Keratinocyte (primary cell): ENCODE data around the gene ERICH6. TPM values are rescaled to one million over a fixed set of nuclear protein-coding genes. Genes with fewer than 3 reads are reported as not detected.

Experiments
- DNase-seq: peaks from one replicate; pipeline ENCODE4 v3.0.0-alpha.2; 2011; ENCODE audit warnings: low read depth, missing footprints, low spot score
- FAIRE-seq: peaks from 2 replicates; lab custom pipeline; 2011; peaks lifted over from hg19 to GRCh38; lab: Jason Lieb, UNC
- H2AFZ ChIP-seq: 2 replicates; pipeline ENCODE4 v1.6.0; 2012; ENCODE audit warnings: low read length, control low read depth, inconsistent platforms; ENCODE audit not compliant: control insufficient read depth
- H3K27ac ChIP-seq: 2 replicates; pipeline ENCODE4 v1.5.1; 2011; ENCODE audit warnings: low read length; ENCODE audit not compliant: control insufficient read depth, insufficient read depth
- H3K27me3 ChIP-seq: 3 replicates; pipeline ENCODE4 v1.6.0; 2011; ENCODE audit warnings: low read length; ENCODE audit not compliant: control insufficient read depth, insufficient read depth; ENCODE audit errors: extremely low read depth
- H3K36me3 ChIP-seq, 2 experiments: 2 replicates in 1 of 2; 3 replicates in 1 of 2; pipeline ENCODE4 v1.5.1; 2011; ENCODE audit warnings: low read length in 2 of 2, mild to moderate bottlenecking in 1 of 2; ENCODE audit not compliant: control insufficient read depth in 2 of 2, insufficient read depth in 2 of 2; ENCODE audit errors: extremely low read depth in 1 of 2
- H3K4me1 ChIP-seq: 3 replicates; pipeline ENCODE4 v1.5.1; 2011; ENCODE audit warnings: low read length; ENCODE audit not compliant: control insufficient read depth, insufficient read depth; ENCODE audit errors: extremely low read depth
- H3K4me2 ChIP-seq: 3 replicates; pipeline ENCODE4 v1.6.0; 2011; ENCODE audit warnings: low read depth, low read length; ENCODE audit not compliant: control insufficient read depth, insufficient read depth; ENCODE audit errors: extremely low read depth
- H3K4me3 ChIP-seq, 3 experiments: fragments of 200-600 bp in 1 of 3; sonication (generic) in 1 of 3; 2 replicates in 2 of 3; 3 replicates in 1 of 3; pipeline ENCODE4 v1.5.1; 2011 to 2016; ENCODE audit warnings: low read length in 3 of 3, mild to moderate bottlenecking in 3 of 3, control low read depth in 2 of 3, inconsistent platforms in 1 of 3, low read depth in 1 of 3, mixed read lengths in 1 of 3, mixed run types in 1 of 3, moderate library complexity in 1 of 3; ENCODE audit not compliant: control insufficient read depth in 2 of 3, insufficient read depth in 2 of 3; ENCODE audit errors: extremely low read depth in 1 of 3
- H3K79me2 ChIP-seq: 2 replicates; pipeline ENCODE4 v1.6.0; 2012; ENCODE audit warnings: low read length; ENCODE audit not compliant: control insufficient read depth, insufficient read depth
- H3K9ac ChIP-seq: 3 replicates; pipeline ENCODE4 v1.6.0; 2011; ENCODE audit warnings: low read length; ENCODE audit not compliant: control insufficient read depth, insufficient read depth; ENCODE audit errors: extremely low read depth
- H3K9me1 ChIP-seq: 3 replicates; pipeline ENCODE4 v1.6.0; 2011; ENCODE audit warnings: low read length; ENCODE audit not compliant: control insufficient read depth, insufficient read depth; ENCODE audit errors: extremely low read depth
- H3K9me3 ChIP-seq: 2 replicates; pipeline ENCODE4 v1.5.1; 2012; ENCODE audit warnings: low read depth, low read length; ENCODE audit not compliant: control insufficient read depth
- H4K20me1 ChIP-seq: 3 replicates; pipeline ENCODE4 v1.6.0; 2011; ENCODE audit warnings: low read length; ENCODE audit not compliant: control insufficient read depth, insufficient read depth; ENCODE audit errors: extremely low read depth
- CTCF ChIP-seq, 3 experiments: IDR thresholded peaks in 1 of 3; conservative IDR thresholded peaks in 1 of 3; optimal IDR thresholded peaks in 1 of 3; 2 replicates in 2 of 3; 3 replicates in 1 of 3; pipeline versions ENCODE3 to v1.5.1; 2011; ENCODE audit warnings: low read length in 3 of 3, mild to moderate bottlenecking in 3 of 3, moderate library complexity in 2 of 3, control low read depth in 1 of 3, inconsistent platforms in 1 of 3; ENCODE audit not compliant: insufficient read depth in 2 of 3; ENCODE audit errors: extremely low read depth in 1 of 3
- EZH2 ChIP-seq: IDR thresholded peaks from one replicate; pipeline ENCODE4 v1.6.1; 2012; ENCODE audit warnings: inconsistent platforms, mild to moderate bottlenecking, low read length, moderate library complexity
- dilution Hi-C: fragments of 300-500 bp; cut with MboI; formaldehyde crosslinking; loops from one replicate; pipeline ENCODE4 v1.7.0; 2020; ENCODE audit warnings: low sequenced_read_pairs; ENCODE audit not compliant: extremely low pct_ligation_motif_present
- polyA plus RNA-seq, 5 experiments: library from polyadenylated mRNA; depleted of rRNA in 3 of 5; stranded (reverse) in 3 of 5; stranded (forward) in 1 of 5; unstranded in 1 of 5; fragments of >200 nt; gene quantifications; 1 replicate in 1 of 5; 2 replicates in 3 of 5; 3 replicates in 1 of 5; pipeline versions ENCODE4 v1.2.1 to v1.2.3, GENCODE V29; 2011 to 2012; ENCODE audit warnings: missing spikeins in 2 of 5, low read depth in 1 of 5, low replicate concordance in 1 of 5

ERICH6 gene
- polyA plus RNA-seq, 1 donor (not counting 4 experiments of a cell fraction or from before 2014, with no cell fraction given), result 0.03 TPM

GRCh38 chr3:150610785-150611184, 92.9 kb downstream of the ERICH6 start:
- Histone ChIP-seq H3K4me1 (no peaks in the 10 kb centered on the region), H3K36me3 (peaks cover 0 to 9% of the 10 kb centered on the region in 2 experiments), H3K4me3 (no peak overlapping the region), H3K27me3 (no peaks in the 10 kb centered on the region), H2AFZ (no peak overlapping the region), H3K27ac (no peak overlapping the region), H3K79me2 (peaks cover 86% of the 10 kb centered on the region), H3K9me1 (no peaks in the 10 kb centered on the region), H3K9me3 (no peaks in the 10 kb centered on the region), H4K20me1 (peaks cover 8% of the 10 kb centered on the region), H3K9ac (no peak overlapping the region), H3K4me2 (no peak overlapping the region)
- dilution Hi-C loops, result no loop called here
- FAIRE-seq, result peak; percentile 13
- TF ChIP-seq CTCF (optimal IDR thresholded peaks at IDR 0.05 in 1 of 3, IDR thresholded peaks at IDR 0.05 in 1 of 3, conservative IDR thresholded peaks at IDR 0.05 in 1 of 3; ENCODE audit: extremely low read depth in 1 of 3, insufficient read depth in 2 of 3, low read length in 3 of 3), result no peak
- no peak for TF ChIP-seq EZH2
- no peak for DNase-seq

GRCh38 chr3:150609988-150610387, 93.7 kb downstream of the ERICH6 start:
- FAIRE-seq, result no peak
- Histone ChIP-seq H3K4me2 (no peak overlapping the region), H3K9me1 (no peaks in the 10 kb centered on the region), H3K36me3 (peaks cover 0 to 9% of the 10 kb centered on the region in 2 experiments), H3K79me2 (peaks cover 94% of the 10 kb centered on the region), H3K9ac (no peak overlapping the region), H3K4me1 (peaks cover 2% of the 10 kb centered on the region), H3K27ac (no peak overlapping the region), H3K27me3 (no peaks in the 10 kb centered on the region), H3K4me3 (no peak overlapping the region), H3K9me3 (no peaks in the 10 kb centered on the region), H2AFZ (no peak overlapping the region), H4K20me1 (peaks cover 8% of the 10 kb centered on the region)
- dilution Hi-C loops, result no loop called here
- DNase-seq, result no peak
- TF ChIP-seq EZH2, result no peak
- TF ChIP-seq CTCF (optimal IDR thresholded peaks at IDR 0.05 in 1 of 3, IDR thresholded peaks at IDR 0.05 in 1 of 3, conservative IDR thresholded peaks at IDR 0.05 in 1 of 3; ENCODE audit: extremely low read depth in 1 of 3, insufficient read depth in 2 of 3, low read length in 3 of 3), result no peak

Other genes with a start within 250 kb of the ERICH6 start
- gene SERP1, start 157.4 kb downstream of the ERICH6 start, polyA plus RNA-seq, result 56.2 to 84.2 TPM (median 61.8 TPM) in 3 replicates
- 51.3 to 147 TPM (median 104 TPM) in 3 replicates for gene EIF2A, start 157.1 kb downstream of the ERICH6 start, polyA plus RNA-seq
- 357 to 668 TPM (median 597 TPM) in 3 replicates for gene SELENOT, start 100.6 kb downstream of the ERICH6 start, polyA plus RNA-seq
- 32.5 to 65.7 TPM (median 44.8 TPM) in 3 replicates for gene SIAH2, start 59.2 kb upstream of the ERICH6 start, polyA plus RNA-seq
- not detected in 3 replicates for gene MINDY4B, start 201.5 kb upstream of the ERICH6 start, polyA plus RNA-seq